Heart left ventricle (tissue), 16 donors: ENCODE measurements around the gene CYREN. TPM values are rescaled to one million over a fixed set of nuclear protein-coding genes. Genes with fewer than 3 reads are reported as not detected.

ENCODE experiments used
- ATAC-seq, 4 donors: fragments of 200-7000 bp; cut with Tn5 transposase; one replicate each; pipeline ENCODE4 v1.9.1; 2020 to 2022; ENCODE audit warnings: moderate library complexity in 4 of 4, mild to moderate bottlenecking in 3 of 4, moderate number of reproducible peaks in 1 of 4
- DNase-seq, 5 donors: peaks; one replicate each; pipeline ENCODE4 v3.0.0-alpha.2; 2020
- H3K27ac ChIP-seq, 12 donors: fragments of 200-600 bp; sonication (generic) in 4 of 12; one replicate each; pipeline versions ENCODE4 v1.5.0 to v1.8.0; 2016 to 2022; ENCODE audit warnings: mild to moderate bottlenecking in 2 of 12
- H3K27me3 ChIP-seq, 9 donors: fragments of 200-600 bp; sonication (generic) in 2 of 9; one replicate each; pipeline versions ENCODE4 v1.5.1 to v1.8.0; 2016 to 2022; ENCODE audit warnings: mild to moderate bottlenecking in 3 of 9
- H3K36me3 ChIP-seq, 9 donors: fragments of 200-600 bp; sonication (generic) in 2 of 9; one replicate each; pipeline versions ENCODE4 v1.5.0 to v1.8.0; 2018 to 2022; ENCODE audit warnings: mild to moderate bottlenecking in 2 of 9
- H3K4me1 ChIP-seq, 12 donors: fragments of 200-600 bp; sonication (generic) in 4 of 12; one replicate each; pipeline versions ENCODE4 v1.5.0 to v1.8.0; 2016 to 2022; ENCODE audit warnings: mild to moderate bottlenecking in 3 of 12
- H3K4me3 ChIP-seq, 12 donors: fragments of 200-600 bp; sonication (generic) in 4 of 12; one replicate each; pipeline versions ENCODE4 v1.5.0 to v1.8.0; 2017 to 2022; ENCODE audit warnings: mild to moderate bottlenecking in 9 of 12, moderate library complexity in 4 of 12
- H3K9me3 ChIP-seq, 12 donors: fragments of 200-600 bp; sonication (generic) in 4 of 12; one replicate each; pipeline versions ENCODE4 v1.5.0 to v1.8.0; 2016 to 2022; ENCODE audit warnings: mild to moderate bottlenecking in 1 of 12
- POLR2A ChIP-seq, 2 donors: fragments of 450-650 bp; IDR thresholded peaks; one replicate each; pipeline ENCODE4 v1.6.1; 2017; ENCODE audit warnings: antibody characterized with exemption in 2 of 2, mild to moderate bottlenecking in 2 of 2, moderate library complexity in 2 of 2
- WGBS, 4 donors: extraction: QIAGEN DNeasy Blood & Tissue Kit in 2 of 4; methylation state at CpG; one replicate each; pipeline versions ENCODE4 v1.1.5 to v1.1.7; 2013 to 2018; 5-methylcytosine and 5-hydroxymethylcytosine counted together
- intact Hi-C, 10 donors: fragments of 100-400 bp; cut with DNase I; formaldehyde crosslinking; loops; one replicate each; pipeline versions ENCODE4 v1.11.1 to v1.14.2; 2022
- polyA plus RNA-seq, 2 donors: library from polyadenylated mRNA; stranded (reverse); fragments of 200-250 nt; gene quantifications; one replicate each; pipeline ENCODE4 v1.2.3, GENCODE V29; 2013
- total RNA-seq, 9 donors: library from RNA; depleted of rRNA in 2 of 9; stranded (reverse); fragments of >200 nt in 2 of 9; fragmentation: NEBNext Ultra II Directional in 3 of 9; extraction: Animal tissue kit (Norgen Biotek cat#: 25700) in 3 of 9; gene quantifications; one replicate each; pipeline versions ENCODE4 v1.1.0 to v1.2.4, GENCODE V29; 2016 to 2023
- TF ChIP-seq, protein P1 (sequence below), 12 donors: fragments of 200-600 bp; sonication (generic) in 4 of 12; IDR thresholded peaks; one replicate each; pipeline versions ENCODE4 v1.5.0 to v1.8.0; 2018 to 2022; ENCODE audit warnings: antibody characterized with exemption in 12 of 12, mild to moderate bottlenecking in 5 of 12
- donor health status: ischemic (EF 13 %, LVEDD 7.1; RV severe dilation, severe dysfunction).
- donor health status: healthy with polysubstance abuse.
- donor health status: DM: no; HTN: yes; CAD: no.
- donor health status: DM: no; HTN: no; CAD: no.
- donor health status: ischemic (EF 25% LVEDD 6.9; RV normal size, moderate dysfunction).
- donor health status: ischemic (EF 25% LVEDD 5.7; RV mildly dilated, moderate dysfunction).
- donor health status: healthy.
- donor health status: DM: yes; HTN: yes; CAD: no.
- donor health status: ischemic (EF 35%, LVEDD 5.7; RV mildly dilated, moderate dysfunction).
- donor health status: nonischemic (EF 11% LVEDD 7.7; RV severe dilation, severe dysfunction).
- donor health status: DM: yes; HTN: yes; CAD: no.
- donor health status: PGD.
- donor health status: ischemic (EF 29% LVEDD 5.4; RV normal size, mild dysfunction).
- donor health status: nonischemic (EF 23%, LVEDD 6.1; RV moderate dilation, normal function).

CYREN gene
- total and polyA plus RNA-seq, 11 donors: 18.4 to 35.8 (median 24.9) TPM

DNA sequence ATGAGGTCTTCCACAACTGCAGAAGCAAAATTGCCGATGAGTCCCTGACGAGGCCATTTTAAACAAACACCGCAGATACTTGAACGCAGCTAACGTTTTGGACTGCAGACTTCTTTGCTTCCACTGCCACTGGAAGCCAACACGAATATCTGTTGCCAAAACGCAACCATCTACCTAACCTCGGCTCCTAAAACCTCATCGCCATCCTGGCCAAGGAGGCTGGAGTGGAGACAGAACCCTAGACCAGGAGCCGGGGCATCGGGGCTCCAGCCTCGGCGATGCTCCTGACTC is 40.3 kb upstream of the CYREN start:
- Histone ChIP-seq H3K4me1 (peaks cover 0 to 38% (median 8%) of the 10 kb centered on the region in 12 donors), H3K9me3 (no peaks in the 10 kb centered on the region), H3K27ac (peak overlapping the region; percentile 70 to 93 (median 82)), H3K27me3 (no peaks in the 10 kb centered on the region), H3K36me3 (peaks cover 0 to 26% (median 6%) of the 10 kb centered on the region in 9 donors), H3K4me3 (peak overlapping the region; percentile 49 to 99 (median 84))
- no peak for ATAC-seq
- WGBS, 4 donors: 0 to 1% (median 0%) methylated on average over 9 to 13 of the region's 13 CpGs
- no peak for DNase-seq
- intact Hi-C loops: loop anchor here in 2 of 10 donors (1.0 to 5.0 kb wide), 2 partner anchors 40 to 224 kb away; partner anchors contain the start of gene AGBL3 (in 1 of the 2)
- TF ChIP-seq, protein P1, sequence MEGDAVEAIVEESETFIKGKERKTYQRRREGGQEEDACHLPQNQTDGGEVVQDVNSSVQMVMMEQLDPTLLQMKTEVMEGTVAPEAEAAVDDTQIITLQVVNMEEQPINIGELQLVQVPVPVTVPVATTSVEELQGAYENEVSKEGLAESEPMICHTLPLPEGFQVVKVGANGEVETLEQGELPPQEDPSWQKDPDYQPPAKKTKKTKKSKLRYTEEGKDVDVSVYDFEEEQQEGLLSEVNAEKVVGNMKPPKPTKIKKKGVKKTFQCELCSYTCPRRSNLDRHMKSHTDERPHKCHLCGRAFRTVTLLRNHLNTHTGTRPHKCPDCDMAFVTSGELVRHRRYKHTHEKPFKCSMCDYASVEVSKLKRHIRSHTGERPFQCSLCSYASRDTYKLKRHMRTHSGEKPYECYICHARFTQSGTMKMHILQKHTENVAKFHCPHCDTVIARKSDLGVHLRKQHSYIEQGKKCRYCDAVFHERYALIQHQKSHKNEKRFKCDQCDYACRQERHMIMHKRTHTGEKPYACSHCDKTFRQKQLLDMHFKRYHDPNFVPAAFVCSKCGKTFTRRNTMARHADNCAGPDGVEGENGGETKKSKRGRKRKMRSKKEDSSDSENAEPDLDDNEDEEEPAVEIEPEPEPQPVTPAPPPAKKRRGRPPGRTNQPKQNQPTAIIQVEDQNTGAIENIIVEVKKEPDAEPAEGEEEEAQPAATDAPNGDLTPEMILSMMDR (IDR thresholded peaks at IDR 0.05): no peak
- no peak for TF ChIP-seq POLR2A (IDR thresholded peaks at IDR 0.05)

DNA sequence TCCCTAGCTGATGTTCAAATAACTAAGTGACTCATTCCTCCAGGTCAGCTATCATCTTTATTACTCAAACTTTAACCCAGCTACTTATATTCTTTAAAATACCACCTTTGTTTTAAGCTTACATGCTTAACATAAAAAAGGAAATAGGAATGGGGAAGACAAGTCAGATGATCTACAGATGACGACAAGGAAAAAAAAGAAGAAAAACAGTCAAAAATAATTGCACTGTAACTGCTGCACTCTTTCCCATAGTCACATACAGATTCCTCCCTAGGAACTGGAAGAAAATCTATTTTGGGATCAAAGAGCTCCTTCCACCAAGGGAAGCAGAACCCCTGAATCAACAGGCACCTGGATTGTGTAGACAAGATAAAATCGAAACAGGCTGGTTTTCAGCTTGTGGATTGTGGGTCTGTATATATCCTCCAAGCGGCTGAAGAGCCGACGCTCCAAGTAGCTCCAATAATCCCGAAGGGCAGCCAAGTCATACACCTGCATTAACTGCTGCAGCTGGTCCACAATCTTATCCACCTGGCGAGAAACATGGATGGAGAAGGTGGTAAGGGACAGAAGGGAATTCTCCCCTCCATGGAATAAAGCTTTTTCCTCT is 38.8 kb upstream of the CYREN start:
- Histone ChIP-seq H3K4me1 (peaks cover 0 to 38% (median 8%) of the 10 kb centered on the region in 12 donors), H3K36me3 (peaks cover 0 to 41% (median 20%) of the 10 kb centered on the region in 9 donors), H3K4me3 (peak overlapping the region in 4 of 12 donors; percentile 5 to 97 (median 86)), H3K27ac (peak overlapping the region in 2 of 12 donors; percentile 26 to 67), H3K9me3 (no peaks in the 10 kb centered on the region), H3K27me3 (no peaks in the 10 kb centered on the region)
- TF ChIP-seq, protein P1 (IDR thresholded peaks at IDR 0.05): no peak
- no peak for TF ChIP-seq POLR2A (IDR thresholded peaks at IDR 0.05)
- ATAC-seq (no peak), DNase-seq (no peak)
- 92 to 93% (median 92%) methylated on average over 7 of the region's 7 CpGs for WGBS, 4 donors
- intact Hi-C loops: no loop called here

DNA sequence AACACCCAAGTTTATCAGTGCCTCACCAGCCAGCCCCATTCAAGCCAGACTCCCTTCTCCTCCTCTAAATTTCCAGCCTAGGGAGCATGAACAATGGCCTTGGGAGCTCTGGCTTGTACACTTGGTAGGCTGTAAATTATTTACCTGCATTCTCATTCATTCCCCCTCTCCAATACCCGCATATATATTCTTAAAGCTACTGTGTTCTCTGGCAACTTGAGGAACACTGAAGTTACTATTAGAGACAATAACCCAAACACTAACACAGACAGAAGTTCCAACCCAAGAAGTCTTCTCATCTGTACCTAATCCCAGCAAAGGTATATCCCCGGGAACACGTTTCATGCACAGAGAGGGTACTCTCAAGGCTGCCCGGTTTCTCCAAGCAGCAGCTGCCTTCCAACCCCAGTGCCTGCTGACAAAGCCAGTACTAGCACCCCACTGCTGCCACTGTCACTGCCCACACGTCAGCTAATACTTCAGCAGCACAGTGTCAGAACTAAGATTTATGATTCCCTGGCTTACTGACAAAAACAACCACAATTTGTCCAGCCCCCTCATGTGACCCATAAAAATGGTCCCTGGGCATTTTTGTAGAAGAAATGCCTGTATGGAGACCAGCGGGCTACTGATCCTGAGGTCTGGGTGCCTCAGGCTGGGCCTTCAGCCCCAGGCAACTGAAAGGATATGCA is 37.7 kb upstream of the CYREN start:
- WGBS, 4 donors: 88 to 96% (median 91%) methylated on average over 5 to 6 of the region's 6 CpGs
- Histone ChIP-seq H3K9me3 (no peaks in the 10 kb centered on the region), H3K27me3 (no peaks in the 10 kb centered on the region), H3K4me3 (no peak overlapping the region), H3K27ac (peak overlapping the region in 2 of 12 donors; percentile 26 to 33), H3K4me1 (peaks cover 0 to 38% (median 8%) of the 10 kb centered on the region in 12 donors), H3K36me3 (peaks cover 0 to 52% (median 31%) of the 10 kb centered on the region in 9 donors)
- intact Hi-C loops: no loop called here
- ATAC-seq: no peak
- TF ChIP-seq, protein P1 (IDR thresholded peaks at IDR 0.05): no peak
- TF ChIP-seq POLR2A (IDR thresholded peaks at IDR 0.05): no peak
- no peak for DNase-seq

DNA sequence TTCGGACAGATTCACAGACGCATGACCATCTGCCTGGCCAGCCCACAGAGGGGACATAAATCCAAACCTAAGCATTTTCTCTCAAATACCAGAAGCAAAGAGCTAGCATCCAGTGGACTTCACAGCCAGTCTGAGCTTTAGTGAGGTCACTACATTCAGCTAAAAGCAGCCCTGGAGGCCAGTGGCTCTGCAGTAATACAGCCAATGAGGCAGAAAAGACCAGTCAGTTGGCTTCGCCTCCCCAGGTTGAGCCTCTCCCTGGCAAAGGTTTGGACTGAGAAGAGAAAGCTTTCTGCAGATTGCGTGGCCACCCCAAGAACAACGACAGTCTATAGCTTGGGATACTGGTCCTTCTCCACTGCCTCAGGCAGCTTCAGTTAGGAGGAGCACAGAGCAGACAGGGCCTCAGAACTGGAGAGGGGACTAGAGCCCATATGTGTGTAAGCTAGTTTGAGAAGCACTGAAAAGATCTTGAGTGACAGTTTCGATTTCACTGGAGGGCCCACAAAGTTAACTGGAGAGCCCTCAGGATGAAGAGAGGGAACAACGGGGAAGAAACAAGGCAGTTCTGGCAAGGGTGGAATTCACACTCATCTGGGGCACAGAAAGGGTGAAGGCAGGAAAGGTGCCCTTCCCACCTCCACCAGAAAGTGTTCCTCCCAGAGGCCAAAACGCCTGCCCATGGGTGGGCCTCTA is 37.0 kb upstream of the CYREN start:
- Histone ChIP-seq H3K4me3 (no peak overlapping the region), H3K36me3 (peaks cover 0 to 59% (median 38%) of the 10 kb centered on the region in 9 donors), H3K27me3 (no peaks in the 10 kb centered on the region), H3K9me3 (no peaks in the 10 kb centered on the region), H3K27ac (peak overlapping the region in 1 of 12 donors; percentile 33), H3K4me1 (peaks cover 0 to 38% (median 8%) of the 10 kb centered on the region in 12 donors)
- DNase-seq: no peak
- TF ChIP-seq, protein P1 (IDR thresholded peaks at IDR 0.05): no peak
- no peak for TF ChIP-seq POLR2A (IDR thresholded peaks at IDR 0.05)
- intact Hi-C loops: no loop called here
- ATAC-seq: no peak
- WGBS, 4 donors: 89 to 94% (median 92%) methylated on average over 8 of the region's 8 CpGs
